ENCODE data around the gene LGALS12.
"Not testable (repeated sequence)": the region's sequence is repeated elsewhere in the genome, so short reads cannot be mapped to it uniquely, and the experiment has no call there.

The LGALS12 gene

DNA sequence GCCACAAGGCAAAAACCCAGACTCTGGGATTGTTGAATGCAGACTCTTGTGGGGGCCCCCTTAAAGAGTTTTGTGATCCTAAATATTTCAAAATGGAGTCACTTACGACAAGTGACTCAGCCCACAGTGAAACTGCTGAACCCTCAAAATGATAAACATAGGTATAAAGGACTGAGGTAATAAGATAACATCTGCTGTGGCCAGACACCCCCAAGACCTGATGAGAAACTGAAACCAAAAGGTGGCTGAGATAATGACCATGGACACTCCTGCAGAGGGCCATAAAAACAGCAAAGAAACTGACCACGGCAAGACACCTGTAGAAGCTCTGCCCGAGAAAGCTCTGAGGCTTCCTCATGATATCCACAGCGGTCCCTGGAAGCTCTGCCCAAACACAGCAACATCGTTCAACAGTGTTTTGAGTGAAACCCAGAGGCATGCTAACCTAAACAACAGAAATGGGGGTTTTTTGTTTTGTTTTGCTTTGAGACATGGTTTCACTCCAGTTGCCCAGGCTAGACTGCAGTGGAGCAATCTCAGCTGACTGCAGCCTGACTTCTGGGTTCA lies 29.1 kb downstream of the LGALS12 start:
- DNase-seq = no peak

DNA sequence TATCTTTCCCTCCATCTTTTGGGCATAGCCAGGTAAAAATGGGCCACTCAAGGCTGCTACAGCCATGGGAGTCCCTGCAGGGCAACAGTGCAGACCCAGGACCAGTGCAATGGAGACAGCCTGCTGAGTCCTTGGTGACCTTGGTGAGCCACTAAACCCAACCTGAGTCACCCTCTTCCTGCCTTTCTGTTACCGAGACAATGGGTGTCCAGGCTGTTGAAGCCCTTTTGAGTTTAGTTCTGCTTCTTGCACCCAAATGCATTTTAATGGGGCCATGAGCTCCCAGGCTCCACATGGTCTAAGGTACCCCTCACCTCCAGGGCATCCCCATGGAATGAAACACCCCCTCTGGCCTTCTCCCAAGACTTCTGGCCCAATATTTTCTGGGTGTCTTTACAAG lies 29.9 kb downstream of the LGALS12 start:
- DNase-seq = no peak

DNA sequence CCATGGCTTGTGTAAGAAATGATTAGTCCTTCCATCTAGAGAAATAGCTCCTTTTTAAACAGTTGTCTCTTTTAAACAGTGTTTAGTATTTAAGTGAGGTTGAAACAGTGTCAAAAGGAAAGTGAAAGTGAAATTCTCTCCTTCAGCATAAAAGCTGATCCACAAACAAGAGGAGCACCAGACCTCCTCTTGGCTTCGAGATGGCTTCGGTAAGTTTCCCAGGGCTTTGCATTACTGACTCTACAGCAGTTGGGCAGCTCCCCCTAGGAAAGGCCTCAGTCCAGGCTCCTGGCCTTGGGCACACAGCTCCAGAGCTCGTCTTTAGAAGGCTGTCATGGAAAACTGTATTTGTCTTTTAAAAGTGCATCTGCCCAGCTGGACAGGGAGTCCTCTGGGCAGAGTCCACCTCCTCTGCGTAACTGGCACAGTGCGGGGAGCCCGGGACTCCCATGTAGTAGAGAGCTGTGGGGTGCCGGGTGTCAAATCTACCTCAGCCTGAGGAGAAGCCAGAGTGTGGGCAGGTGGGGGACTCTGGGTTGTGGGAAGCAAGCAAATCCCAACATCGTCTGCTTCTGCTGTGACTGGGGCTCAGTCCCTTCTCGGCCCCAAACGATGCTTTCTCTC lies 30.9 kb downstream of the LGALS12 start, which contains the start of gene PLAAT4:
Gene PLAAT4, plus strand, starts transcription at position 140 of the 624 bp plus-strand sequence. Its CDS starts 61 bp downstream, at position 201.
- peak; percentile 68 for DNase-seq

DNA sequence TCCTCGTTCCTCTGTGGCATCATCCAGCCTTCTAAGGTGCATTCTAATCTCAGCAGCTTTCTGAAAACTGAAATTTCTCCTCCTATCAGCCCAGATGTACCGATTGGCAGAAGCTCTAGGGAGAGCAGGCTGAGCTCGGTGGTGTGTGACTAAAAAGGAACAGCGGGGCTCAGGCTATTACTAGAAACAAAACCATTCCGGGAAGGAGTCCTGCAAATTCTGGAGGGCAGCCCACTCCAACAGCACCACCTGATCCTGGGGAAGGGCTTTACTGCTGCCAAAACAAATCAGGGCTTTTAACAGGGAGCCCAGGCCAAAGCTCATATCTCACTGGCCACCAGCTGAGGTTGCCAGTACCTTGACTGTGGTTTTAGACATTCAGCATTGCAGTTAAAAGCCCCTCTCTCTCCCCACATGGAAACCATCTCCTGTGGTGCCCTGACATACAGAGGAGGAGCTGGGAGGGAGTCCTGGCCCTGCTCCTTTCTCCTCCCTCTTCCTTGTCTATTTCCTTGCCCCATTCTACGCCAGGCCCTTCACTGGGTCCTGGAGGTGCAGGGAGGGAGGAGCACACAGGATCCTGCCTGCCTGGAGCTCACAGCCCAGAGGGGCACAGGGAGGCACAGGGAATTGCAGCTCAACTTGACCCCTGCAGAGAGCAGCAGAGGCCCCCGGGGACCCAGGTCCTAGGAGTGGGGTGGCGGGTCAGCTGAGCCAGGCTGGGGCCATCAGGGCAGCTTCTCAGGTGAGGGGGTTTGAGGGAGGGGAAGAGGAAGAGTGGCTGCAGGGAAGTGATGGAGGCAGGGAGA lies 31.6 kb downstream of the LGALS12 start:
- DNase-seq = peak; percentile 73

DNA sequence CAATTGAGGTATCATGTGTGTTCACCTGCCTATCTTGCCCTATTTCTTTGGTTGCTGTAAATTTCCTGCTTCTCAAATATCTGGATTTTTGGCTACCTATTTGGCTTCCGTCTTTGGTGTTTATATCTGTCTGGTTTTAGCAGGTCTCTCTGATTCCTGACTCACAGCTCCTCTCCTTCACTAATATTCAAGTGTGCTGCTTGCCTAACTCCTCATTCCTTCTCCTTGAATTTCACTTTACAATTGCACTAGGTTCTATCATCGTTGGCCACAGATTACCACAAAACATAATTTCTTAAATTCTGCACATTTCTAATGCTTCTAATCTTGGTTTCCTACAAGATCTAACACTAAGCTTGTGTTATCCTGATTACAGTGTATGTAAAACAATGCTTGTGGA lies 36.6 kb downstream of the LGALS12 start:
- DNase-seq = not testable (repeated sequence)

DNA sequence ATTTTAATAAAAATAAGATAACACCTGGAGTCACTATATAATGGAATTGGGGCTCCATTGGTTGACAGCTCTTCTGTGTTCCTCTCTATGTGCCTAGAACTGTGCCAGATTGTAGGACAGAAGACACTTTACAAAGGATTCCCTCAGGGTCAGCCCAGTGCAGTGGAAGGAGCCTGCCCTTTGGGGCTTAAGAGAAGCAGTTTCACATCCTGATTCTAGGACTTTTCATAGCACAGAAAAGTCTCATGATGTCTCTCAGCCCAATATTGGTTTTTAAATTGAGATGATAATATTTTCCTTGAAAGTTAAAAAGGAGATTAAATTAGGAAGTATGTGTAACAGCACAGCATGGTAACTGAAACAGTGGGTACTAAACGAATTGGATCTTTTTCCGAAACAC lies 37.8 kb downstream of the LGALS12 start:
- no peak for DNase-seq

DNA sequence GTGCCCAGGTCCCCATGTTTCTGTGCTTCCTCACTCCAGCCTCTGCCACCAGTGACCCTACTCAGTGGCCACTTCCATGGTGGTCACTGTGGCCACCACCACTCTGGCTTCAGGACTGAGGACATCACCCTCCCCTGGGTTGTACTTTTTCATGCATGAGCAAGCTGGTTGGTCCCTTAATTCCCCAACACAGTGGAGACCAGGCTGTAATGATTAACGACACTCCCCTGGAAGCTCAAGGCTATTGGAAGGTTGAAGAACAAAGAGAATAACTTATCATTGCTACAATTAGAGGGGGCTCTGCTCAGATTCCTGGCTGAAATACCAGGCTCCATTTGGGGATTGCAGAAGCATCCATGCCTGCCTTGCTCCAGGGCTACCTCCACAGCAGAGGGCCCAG lies 41.2 kb downstream of the LGALS12 start:
- no peak for DNase-seq

DNA sequence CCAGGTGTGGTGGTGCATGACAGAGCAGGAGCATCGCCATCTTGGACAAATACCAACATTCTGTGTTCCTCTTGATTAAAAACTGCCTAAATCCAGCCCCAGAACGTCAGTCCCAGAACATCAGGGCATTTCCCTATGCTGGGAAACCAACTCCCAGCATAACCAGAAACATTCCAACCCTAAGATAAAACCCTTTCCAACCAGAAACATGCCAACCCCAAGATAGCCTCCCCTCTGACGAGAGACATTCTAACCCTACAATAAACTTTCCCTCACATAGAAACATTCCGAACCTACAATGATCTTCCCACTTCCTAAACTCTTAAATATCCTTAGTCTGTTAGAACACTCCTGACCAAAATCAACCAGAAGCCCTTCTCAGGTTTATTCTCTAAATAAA lies 42.3 kb downstream of the LGALS12 start:
- no peak for DNase-seq

DNA sequence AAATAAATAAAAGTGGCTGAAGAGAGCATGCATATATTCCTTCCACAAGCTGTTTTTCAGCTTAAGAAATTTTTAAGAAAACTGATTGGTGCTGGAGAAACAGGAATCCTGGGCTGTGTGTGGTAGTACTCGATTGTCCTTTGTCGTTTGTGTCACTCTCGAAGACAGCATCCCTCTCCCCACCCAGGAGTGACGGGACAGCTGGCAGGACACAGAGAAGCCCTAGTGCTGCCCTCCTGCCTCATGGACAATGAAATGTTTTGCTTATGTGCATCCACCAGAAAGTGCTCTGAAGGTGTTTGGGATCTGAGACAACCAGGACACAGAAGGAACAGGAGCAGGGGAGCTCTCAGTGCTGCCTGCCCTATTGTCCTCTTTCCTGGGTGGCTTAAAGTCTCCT lies 43.5 kb downstream of the LGALS12 start:
- DNase-seq = no peak

DNA sequence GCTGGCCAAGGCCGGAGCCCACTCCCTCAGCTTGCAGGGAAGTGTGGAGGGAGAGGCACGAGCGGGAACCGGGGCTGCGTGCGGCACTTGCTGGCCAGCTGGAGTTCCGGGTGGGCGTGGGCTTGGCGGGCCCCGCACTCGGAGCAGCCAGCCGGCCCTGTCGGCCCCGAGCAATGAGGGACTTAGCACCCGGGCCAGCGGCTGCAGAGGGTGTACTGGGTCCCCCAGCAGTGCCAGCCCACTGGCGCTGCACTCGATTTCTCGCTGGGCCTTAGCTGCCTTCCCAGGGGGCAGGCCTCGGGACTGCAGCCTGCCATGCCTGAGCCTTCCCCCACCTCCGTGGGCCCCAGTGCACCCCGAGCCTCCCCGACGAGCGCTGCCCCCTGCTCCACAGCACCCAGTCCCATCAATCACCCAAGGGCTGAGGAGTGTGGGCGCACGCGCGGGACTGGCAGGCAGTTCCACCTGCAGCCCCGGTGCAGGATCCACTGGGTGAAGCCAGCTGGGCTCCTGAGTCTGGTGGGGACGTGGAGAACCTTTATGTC lies 44.3 kb downstream of the LGALS12 start:
- DNase-seq = not testable (repeated sequence)

DNA sequence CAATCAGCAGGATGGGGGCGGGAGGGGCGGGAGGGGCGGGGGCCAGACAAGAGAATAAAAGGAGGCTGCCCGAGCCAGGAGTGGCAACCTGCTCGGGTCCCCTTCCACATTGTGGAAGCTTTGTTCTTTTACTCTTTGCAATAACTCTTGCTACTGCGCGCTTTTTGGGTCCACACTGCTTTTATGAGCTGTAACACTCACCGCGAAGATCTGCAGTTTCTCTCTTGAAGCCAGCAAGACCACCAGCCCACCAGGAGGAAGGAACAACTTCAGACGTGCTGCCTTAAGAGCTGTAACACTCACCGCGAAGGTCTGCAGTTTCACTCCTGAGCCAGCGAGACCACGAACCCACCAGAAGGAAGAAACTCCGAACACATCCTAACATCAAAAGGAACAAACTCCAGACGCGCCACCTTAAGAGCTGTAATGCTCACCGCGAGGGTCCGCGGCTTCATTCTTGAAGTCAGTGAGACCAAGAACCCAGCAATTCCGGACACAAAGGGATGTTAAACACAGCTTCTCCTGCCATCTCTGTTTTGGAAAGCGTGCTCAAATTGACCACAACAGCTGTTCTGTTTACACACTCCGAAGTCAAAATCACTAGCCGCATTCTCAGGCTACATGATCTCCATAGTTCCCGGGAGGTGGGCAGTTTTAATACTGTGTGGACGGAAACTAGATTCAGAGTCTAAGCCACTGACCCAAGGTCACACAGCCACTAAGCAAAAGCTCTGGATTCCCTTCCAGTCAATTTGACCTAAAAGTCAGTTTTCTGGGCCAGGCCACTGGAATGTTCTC lies 45.4 kb downstream of the LGALS12 start:
- no peak for DNase-seq

DNA sequence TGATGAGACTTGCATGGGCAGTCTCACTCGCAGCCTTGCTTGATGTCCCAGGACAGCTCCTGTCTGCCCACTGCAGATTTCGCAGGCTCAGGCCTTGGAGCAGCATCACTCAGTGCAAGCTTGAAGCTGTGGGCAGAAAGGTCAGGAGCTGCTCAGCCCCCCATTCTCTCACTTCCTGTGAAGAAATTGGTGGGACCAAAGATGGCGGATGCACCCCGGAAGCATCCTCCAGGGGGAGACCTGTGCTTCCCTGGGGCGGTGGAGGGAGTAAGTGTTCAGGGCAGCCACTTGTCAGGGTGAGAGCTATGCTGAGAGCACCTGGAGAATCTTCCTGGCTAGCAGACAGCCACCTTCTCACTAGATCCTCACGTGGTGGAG lies 46.0 kb downstream of the LGALS12 start:
- no peak for DNase-seq

DNA sequence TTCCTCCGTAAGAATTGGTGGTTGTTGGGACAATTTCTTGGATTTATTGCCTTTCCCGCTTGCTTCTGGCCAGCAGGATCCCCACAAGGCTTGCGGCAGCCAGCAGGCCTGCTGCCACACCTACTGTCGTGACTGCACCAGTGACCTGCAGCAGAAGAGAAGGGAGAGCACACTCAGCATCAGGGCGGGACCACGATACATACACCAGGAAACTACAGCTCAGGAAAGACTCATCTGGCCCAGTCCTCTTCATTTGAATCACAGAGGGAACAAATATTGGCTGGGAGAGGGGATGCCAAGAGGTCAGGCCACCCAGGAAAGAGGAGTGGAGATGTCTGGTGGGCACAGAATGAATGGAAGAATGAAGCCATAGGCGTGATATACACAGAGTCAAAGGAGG lies 47.0 kb downstream of the LGALS12 start:
- DNase-seq = no peak

DNA sequence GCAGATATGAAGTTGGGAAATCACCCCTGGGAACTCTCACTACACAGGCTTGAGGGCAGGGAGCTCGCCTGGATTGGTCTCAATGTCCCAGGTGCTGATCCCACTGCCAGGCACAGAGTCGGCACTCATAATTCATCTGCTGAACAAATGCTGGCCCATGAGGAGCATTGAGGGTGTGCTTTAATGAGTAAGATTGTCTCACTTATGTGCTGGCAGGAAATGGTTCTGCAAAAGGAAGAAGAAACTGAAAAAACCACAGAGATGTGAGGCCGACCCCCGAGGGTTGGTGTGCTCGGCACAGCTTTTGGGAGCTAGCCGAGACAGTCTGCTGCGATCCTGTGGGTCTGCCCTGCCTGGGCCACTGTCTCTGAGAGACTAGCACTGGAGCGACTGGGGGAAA lies 47.9 kb downstream of the LGALS12 start:
- no peak for DNase-seq

DNA sequence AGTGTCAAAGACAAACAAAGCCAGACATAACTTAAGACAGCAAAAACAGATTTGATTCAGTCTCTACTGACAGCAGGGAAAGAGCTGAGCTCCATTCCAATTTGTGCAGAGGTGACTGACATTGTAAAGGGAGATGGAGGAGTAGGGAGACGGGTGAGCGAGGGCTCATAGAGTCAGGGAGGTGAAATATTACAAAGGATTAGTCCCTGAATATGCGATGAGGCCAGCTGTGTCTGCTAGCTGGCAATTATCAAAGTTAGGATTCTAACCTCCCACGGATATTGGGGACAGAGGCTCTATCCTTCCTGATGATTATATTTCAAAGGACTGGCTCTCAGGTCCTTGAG lies 49.0 kb downstream of the LGALS12 start:
- DNase-seq = no peak

DNA sequence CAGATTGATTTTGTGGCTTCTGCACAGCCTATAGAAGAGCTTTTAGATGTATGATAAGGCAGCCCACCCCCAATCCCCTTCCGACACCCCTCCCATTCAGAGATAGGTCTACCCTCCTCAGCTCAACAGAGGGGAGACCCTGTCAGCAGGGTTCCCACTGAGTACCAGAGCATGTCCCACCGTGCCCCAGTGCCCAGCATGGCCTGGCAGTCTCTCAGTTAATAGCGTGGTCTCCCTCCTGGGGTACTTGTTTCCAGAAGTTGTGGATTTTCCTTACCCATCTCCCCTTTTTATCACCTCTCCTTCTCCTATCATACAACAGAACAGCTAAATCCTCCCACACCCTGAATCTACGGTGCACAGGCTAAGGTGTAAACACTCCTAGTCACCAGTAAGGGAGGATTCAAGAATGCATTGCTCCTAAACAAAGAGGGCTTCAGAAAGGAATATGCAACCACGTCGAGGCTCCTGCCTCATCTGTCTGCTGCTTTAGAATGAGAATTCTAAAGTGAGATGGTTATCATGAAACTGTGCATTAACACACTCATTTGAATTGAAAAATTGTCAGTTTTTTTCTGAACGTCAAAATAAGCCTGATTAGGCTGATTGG lies 50.6 kb downstream of the LGALS12 start:
- DNase-seq = no peak

DNA sequence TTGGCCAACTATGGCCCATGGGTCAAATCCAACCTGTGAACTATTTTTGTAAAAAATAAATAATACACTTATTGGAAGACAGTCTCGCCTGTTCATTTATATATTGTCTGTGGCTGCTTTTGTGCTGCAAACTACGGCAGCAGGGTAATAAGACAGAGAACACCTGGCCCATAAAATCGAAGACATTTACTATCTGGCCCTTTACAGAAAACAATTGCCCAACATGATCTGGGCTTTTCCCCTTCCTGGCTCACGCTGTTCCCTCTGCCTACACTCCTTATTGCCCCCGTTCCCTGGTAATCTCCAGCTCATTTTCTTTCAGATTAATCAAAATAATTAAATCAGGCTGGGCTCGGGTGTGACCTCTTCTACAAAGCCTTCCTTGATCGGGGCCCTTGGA lies 51.7 kb downstream of the LGALS12 start:
- DNase-seq = no peak

DNA sequence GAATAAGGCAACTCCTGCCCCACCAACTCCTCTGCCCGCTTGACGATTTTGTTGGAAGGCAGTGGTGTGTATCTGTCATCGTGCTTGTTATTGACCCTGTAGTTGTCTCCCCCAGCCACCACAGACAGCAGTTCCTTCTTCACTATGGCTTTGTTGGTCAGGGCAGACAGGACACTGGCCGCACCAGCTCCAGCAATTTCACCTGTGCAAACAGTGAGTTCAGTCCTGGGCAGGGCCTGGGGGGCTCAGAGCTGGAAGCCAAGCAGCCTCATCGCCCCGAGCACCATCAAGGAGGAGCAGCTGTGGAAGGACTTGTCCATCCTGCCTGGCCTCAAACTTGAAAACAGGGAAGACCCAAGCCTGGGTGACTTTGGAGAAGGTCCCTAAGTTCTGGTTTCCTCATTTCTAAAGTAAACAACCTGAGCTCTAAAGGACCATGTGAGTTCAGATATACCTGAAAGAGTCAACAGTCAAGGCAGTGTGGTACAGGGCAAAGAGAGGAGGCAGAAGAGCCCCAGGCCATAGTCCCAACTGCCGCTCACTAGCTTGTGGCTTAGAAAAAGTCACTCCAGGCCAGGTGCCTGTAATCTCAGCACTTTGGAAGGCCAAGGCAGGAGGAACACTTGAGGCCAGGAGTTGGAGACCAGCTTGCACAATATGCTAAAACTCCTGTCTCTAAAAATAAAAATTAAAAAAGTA lies 52.7 kb downstream of the LGALS12 start:
- no peak for DNase-seq

DNA sequence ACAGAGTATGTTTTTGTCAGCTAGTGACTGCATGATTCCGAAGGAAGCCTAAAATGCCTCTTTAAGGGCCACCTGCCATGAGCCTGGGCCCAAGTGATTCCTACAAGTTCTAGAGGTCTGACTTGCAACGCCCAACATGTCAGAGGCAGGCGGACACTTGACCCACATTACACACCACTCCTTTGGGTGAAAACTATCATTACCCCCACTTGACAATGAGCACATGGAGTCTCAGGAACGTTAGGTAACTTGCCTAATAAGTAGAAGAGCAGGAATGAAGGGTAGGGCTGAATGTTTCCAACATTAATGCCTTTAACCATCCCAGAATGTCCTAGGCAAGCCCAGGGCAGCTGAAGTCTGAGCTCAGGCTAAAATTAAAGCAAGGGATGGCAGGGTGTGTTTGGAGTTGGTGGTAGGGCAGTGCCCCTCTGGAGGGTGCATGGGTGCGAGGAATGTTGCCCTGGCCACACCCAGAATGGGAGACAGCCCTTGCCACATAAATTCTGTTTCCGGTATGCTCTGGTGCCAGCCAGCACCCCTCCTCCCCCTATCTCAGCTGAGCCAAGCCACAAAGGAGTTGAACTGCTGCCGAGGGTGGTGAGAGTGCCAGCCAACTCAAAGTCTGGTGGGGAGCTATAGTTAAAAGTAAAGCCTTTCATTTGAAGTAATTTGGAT lies 54.8 kb downstream of the LGALS12 start:
- peak; percentile 55 for DNase-seq

DNA sequence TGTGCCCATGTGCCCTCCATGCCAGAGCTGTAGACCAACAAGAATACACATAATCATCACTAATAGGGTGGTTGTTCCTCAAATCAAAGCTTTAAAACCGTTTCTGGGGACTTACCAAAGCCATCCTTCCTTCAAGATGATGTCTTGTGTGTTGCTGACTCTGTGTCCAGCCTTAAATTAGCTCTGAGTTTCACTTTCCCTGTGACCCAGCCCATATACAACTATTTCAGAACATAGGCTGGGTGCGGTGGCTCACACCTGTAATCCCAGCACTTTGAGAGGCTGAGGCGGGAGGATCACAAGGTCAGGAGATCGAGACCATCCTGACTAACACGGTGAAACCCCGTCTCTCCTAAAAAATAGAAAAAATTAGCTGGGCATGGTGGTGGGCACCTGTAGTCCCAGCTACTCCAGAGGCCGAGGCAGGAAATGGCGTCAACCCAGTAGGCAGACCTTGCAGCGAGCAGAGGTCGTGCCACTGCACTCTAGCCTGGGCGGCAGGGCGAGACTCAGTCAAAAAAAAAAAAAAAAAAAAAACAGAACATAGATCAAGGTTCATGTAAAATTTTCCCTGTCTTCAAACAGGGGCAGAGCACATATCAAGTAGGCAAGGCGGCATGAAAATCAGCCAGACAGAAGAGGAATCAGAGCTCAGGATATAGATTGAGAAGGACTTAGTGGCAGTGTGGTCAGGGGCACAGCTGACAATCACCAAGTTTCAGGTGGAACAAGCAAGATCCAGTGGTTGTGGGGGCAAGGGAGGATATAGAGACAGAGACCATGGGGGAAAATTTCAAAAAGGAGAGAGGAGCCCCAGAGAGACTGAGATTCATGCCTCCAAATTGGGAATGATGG lies 57.5 kb downstream of the LGALS12 start, which contains the start of gene PLAAT2:
Gene PLAAT2, minus strand, starts transcription at position 179 of the 855 bp plus-strand sequence. Its CDS starts 55 bp downstream, at position 124.
- no peak for DNase-seq
